ENCODE results near the gene RPL3. TPM values are rescaled to one million over a fixed set of nuclear protein-coding genes. Genes with fewer than 3 reads are reported as not detected.

The RPL3 gene
- polyA plus RNA-seq, 1 donor = 2,722 TPM

GRCh38 chr22:39265143-39265886 is 54.1 kb downstream of the RPL3 start:
- no peak for DNase-seq

- no peak for DNase-seq
These were observed 54.9 kb downstream of the RPL3 start for GRCh38 chr22:39264349-39265038.

GRCh38 chr22:39263626-39264348 is 55.6 kb downstream of the RPL3 start:
- DNase-seq = no peak

Other genes with a start within 250 kb of the RPL3 start
- 5.2 TPM for gene APOBEC3G, start 242.3 kb downstream of the RPL3 start, polyA plus RNA-seq (ENCODE audit: insufficient read length)
- 0.23 TPM for gene APOBEC3H, start 222.4 kb downstream of the RPL3 start, polyA plus RNA-seq (ENCODE audit: insufficient read length)
- 9.1 TPM for gene CBX7, start 166.9 kb downstream of the RPL3 start, polyA plus RNA-seq (ENCODE audit: insufficient read length)
- gene PDGFB, start 74.6 kb downstream of the RPL3 start, polyA plus RNA-seq (ENCODE audit: insufficient read length) = 10.5 TPM
- gene SYNGR1, start 30.4 kb upstream of the RPL3 start, polyA plus RNA-seq (ENCODE audit: insufficient read length) = 21.6 TPM
- gene TAB1, start 80.2 kb upstream of the RPL3 start, polyA plus RNA-seq (ENCODE audit: insufficient read length) = 25.9 TPM
- gene MGAT3, start 137.4 kb upstream of the RPL3 start, polyA plus RNA-seq (ENCODE audit: insufficient read length) = 22.4 TPM
- gene MIEF1, start 182.7 kb upstream of the RPL3 start, polyA plus RNA-seq (ENCODE audit: insufficient read length) = 37.1 TPM
- 261 TPM for gene ATF4, start 200.9 kb upstream of the RPL3 start, polyA plus RNA-seq (ENCODE audit: insufficient read length)
- 40.2 TPM for gene RPS19BP1, start 213.1 kb upstream of the RPL3 start, polyA plus RNA-seq (ENCODE audit: insufficient read length)

Data from left kidney (tissue), 2 donors.